Retinal pigment epithelial cell (primary cell): Measurements from ENCODE around the gene SGTB.

Experiments
- DNase-seq: peaks from one replicate; pipeline ENCODE4 v3.0.0-alpha.2; 2010; ENCODE audit warnings: low read depth
- H3K4me3 ChIP-seq: 2 replicates; pipeline ENCODE4 v1.5.1; 2011; ENCODE audit warnings: mild to moderate bottlenecking, low read length, control low read depth, moderate library complexity
- TF ChIP-seq, protein P1 (sequence below): conservative IDR thresholded peaks from 2 replicates; pipeline ENCODE4 v1.5.1; 2011; ENCODE audit warnings: low read depth, low read length, control low read depth, inconsistent platforms

Gene SGTB

DNA sequence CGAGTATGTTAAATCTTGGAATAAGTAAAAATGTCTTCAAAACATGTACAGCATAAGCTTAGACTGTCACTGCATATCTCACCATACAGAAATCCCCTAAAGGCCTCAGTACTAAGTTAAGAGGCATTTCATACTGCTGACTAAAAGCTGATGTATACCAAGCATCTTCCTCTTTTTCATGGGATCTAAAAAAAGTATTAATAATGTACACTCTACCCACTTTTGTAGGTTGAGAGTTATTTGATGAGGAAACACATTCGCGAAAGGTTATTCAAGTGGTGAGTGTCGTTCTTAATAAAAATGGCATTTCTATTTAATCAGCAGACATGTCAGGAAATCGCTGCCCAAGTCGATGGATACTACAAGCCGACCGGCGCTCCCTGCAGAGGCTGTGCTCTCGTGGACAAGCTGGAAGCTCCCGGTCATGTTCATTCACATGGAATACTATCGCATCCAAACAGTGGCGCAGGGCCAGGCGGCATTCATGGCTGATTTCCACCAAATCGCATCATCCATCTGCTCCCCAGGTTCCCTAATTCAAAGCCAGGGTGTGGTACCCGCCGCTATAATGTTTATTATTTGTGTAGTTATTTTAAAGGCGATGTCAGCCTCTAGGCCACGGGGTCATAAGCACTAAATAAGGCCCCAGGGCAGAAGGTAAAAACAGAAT is 724 bp downstream of the SGTB start:
- H3K4me3 ChIP-seq: peak overlapping the region; percentile 56
- TF ChIP-seq, protein P1, sequence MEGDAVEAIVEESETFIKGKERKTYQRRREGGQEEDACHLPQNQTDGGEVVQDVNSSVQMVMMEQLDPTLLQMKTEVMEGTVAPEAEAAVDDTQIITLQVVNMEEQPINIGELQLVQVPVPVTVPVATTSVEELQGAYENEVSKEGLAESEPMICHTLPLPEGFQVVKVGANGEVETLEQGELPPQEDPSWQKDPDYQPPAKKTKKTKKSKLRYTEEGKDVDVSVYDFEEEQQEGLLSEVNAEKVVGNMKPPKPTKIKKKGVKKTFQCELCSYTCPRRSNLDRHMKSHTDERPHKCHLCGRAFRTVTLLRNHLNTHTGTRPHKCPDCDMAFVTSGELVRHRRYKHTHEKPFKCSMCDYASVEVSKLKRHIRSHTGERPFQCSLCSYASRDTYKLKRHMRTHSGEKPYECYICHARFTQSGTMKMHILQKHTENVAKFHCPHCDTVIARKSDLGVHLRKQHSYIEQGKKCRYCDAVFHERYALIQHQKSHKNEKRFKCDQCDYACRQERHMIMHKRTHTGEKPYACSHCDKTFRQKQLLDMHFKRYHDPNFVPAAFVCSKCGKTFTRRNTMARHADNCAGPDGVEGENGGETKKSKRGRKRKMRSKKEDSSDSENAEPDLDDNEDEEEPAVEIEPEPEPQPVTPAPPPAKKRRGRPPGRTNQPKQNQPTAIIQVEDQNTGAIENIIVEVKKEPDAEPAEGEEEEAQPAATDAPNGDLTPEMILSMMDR: no peak
- DNase-seq: no peak

DNA sequence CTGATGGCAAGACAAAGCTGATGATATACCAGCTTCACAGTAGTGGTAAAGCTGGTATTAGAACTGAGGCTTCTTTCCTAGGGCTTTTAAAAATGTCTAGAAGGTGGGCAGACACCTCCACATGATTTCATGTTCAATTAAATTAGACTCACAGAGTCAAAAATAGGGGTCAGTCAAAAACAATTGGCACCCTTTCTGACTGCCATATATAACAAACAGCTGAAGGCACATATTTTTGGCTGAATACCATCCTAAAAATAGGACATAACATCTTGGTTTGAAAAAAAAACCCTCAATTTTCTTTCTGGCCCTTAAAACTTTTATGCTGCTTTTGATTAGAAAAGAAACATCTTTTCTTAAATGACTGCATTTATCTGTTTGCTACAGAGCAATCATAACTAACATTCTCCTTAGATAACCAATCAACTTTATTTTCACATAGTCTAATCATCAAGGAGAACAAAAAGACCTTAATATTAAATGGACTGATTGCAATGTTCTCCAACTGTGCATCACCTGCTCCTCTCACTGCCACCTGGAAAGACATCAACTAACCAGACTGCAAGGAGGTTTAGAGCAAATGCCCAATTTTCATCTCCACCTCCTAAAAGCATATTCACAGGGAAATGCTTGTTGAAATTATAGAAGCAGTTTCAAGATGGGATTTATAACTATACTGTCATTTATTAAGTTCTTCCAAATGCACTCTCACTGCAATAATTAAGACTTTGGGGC is 3.2 kb downstream of the SGTB start:
- H3K4me3 ChIP-seq: no peak overlapping the region
- DNase-seq: no peak
- TF ChIP-seq, protein P1: no peak

DNA sequence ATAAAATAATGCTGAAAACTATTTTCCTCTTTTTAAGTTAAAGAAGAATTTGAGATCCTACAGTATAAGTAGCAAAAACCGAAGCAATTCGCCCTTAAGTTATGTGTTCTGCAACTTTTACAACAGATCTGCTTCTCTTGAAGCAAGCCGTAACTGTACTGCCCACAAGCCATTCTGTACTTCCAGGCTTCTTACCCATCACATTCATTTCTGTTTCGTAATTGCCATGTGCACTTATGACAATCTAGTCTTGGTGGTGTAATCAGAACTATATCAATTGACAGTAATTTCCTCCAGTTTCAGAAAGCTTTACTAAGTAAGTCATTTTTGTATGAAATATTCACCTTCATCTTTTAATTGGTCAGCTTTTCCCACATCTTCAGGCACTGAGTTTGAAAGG is 13.8 kb downstream of the SGTB start:
- TF ChIP-seq, protein P1: no peak
- H3K4me3 ChIP-seq: no peak overlapping the region
- DNase-seq: no peak

DNA sequence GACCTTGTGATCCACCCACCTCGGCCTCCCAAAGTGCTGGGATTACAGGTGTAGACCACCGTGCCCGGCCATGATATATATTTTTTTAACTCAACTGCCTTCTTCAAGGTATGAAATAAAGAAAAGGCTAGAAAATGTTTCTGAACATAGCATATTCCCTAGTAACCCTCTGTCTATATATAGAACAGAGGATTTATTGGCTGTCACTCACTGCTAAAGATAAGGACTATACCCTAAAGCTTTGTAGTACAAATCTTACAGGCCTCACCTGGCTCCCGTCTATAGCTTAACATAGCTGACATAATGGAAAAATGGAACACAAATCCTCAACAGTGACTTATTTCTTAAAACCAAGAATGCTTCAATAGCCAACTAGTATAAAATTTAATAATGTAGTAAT is 14.2 kb downstream of the SGTB start:
- DNase-seq: no peak
- H3K4me3 ChIP-seq: no peak overlapping the region
- TF ChIP-seq, protein P1: no peak

DNA sequence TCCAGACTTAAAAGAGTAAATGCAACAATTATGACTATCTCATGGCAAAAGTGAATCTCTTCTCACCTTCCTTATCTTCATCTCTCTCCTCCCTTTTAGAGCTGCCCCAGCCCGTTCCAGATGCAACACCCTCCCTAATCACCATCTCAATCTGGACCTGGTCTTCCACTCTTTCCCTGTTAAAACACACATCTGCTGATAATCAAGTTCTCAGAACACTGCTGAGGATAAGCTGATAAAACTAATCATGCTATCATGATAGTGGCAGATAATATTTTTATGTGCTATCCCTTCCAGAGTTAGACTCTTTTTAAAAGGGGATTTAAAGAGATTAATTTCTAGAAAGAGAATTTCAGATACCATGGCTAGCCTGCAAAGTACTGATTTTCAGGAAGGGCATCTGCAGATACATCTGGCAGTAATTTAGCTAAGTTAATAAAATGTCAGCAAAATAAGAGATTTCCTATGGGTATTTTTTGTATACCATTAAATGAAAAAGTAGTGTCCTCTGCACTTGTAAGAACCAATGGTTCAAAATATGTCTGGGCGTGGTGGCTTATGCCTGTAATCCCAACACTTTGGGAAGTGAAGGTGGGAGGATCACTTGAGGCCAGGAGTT is 17.2 kb downstream of the SGTB start:
- H3K4me3 ChIP-seq: no peak overlapping the region
- TF ChIP-seq, protein P1: no peak
- no peak for DNase-seq

DNA sequence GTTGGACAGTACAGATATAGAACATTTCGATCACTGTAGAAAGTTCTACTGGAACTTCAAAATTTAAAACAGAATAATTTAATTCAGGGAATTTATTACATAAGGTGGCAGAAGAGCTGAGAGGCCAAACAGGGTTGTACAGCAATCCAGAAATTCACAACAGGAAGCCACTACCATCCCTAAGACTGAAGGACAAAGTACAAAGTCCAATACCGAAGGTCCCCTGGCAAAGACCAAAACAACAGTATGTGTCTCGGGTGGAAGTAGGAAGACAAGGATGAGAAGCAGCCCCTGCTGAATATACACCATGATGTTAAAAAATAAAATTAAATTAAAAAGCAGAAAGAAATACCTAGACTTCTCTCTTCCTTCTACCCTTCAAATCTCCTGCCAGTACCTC is 19.9 kb downstream of the SGTB start:
- no peak overlapping the region for H3K4me3 ChIP-seq
- DNase-seq: no peak
- TF ChIP-seq, protein P1: no peak
